CD14-positive monocyte (primary cell): ENCODE measurements around the gene PAK5. TPM values are rescaled to one million over a fixed set of nuclear protein-coding genes. Genes with fewer than 3 reads are reported as not detected.

ENCODE experiments used
- DNase-seq, 3 donors: peaks; one replicate each; pipeline ENCODE4 v3.0.0-alpha.2; 2011 to 2022
- H2AFZ ChIP-seq: 2 replicates; pipeline ENCODE4 v1.6.0; 2012; ENCODE audit warnings: mild to moderate bottlenecking, low read depth, low read length, inconsistent platforms; ENCODE audit not compliant: insufficient read depth, poor library complexity, severe bottlenecking
- H3K27ac ChIP-seq, 2 donors: 1 replicate in 1 of 2; 2 replicates in 1 of 2; pipeline ENCODE4 v1.5.1; 2012 to 2013; ENCODE audit warnings: low read length in 2 of 2, control low read depth in 1 of 2, inconsistent platforms in 1 of 2, low read depth in 1 of 2, mild to moderate bottlenecking in 1 of 2
- H3K27me3 ChIP-seq, 2 donors: one replicate each; pipeline versions ENCODE4 v1.6.0 to v1.6.1; 2011 to 2013; ENCODE audit warnings: low read length in 2 of 2; ENCODE audit not compliant: control insufficient read depth in 2 of 2, insufficient read depth in 2 of 2
- H3K36me3 ChIP-seq, 2 donors: replicated peaks in 1 of 2; 1 replicate in 1 of 2; 2 replicates in 1 of 2; pipeline versions ENCODE4 v1.5.1 to v1.6.1; 2012 to 2013; ENCODE audit warnings: low read length in 2 of 2, control low read depth in 1 of 2, inconsistent platforms in 1 of 2, mild to moderate bottlenecking in 1 of 2; ENCODE audit not compliant: insufficient read depth in 2 of 2, control insufficient read depth in 1 of 2
- H3K4me1 ChIP-seq, 2 donors: 1 replicate in 1 of 2; 2 replicates in 1 of 2; pipeline versions ENCODE4 v1.5.1 to v1.6.1; 2012 to 2013; ENCODE audit warnings: low read length in 2 of 2, control low read depth in 1 of 2, inconsistent platforms in 1 of 2, mild to moderate bottlenecking in 1 of 2, moderate library complexity in 1 of 2; ENCODE audit not compliant: insufficient read depth in 2 of 2, control insufficient read depth in 1 of 2
- H3K4me2 ChIP-seq: replicated peaks from 2 replicates; pipeline ENCODE3; 2012; ENCODE audit warnings: low read length, moderate library complexity, mild to moderate bottlenecking; ENCODE audit not compliant: poor library complexity, severe bottlenecking; ENCODE audit errors: extremely low read depth
- H3K4me3 ChIP-seq, 3 experiments: fragments of 200-600 bp in 1 of 3; sonication (generic) in 1 of 3; replicated peaks in 1 of 3; 1 replicate in 2 of 3; 2 replicates in 1 of 3; pipeline ENCODE4 v1.5.1; 2011 to 2013; ENCODE audit warnings: low read length in 3 of 3, mild to moderate bottlenecking in 3 of 3, control low read depth in 2 of 3, low read depth in 2 of 3, inconsistent platforms in 1 of 3, moderate library complexity in 1 of 3
- H3K79me2 ChIP-seq: 2 replicates; pipeline ENCODE4 v1.6.0; 2012; ENCODE audit warnings: mild to moderate bottlenecking, control low read depth, inconsistent platforms, low read length, moderate library complexity; ENCODE audit not compliant: insufficient read depth
- H3K9ac ChIP-seq: 2 replicates; pipeline ENCODE4 v1.6.0; 2017; ENCODE audit warnings: low read length, mild to moderate bottlenecking; ENCODE audit not compliant: insufficient read depth, poor library complexity, severe bottlenecking
- H3K9me3 ChIP-seq, 2 donors: replicated peaks in 1 of 2; 1 replicate in 1 of 2; 2 replicates in 1 of 2; pipeline versions ENCODE4 v1.5.1 to v1.6.1; 2012 to 2013; ENCODE audit warnings: low read length in 2 of 2, control low read depth in 1 of 2; ENCODE audit not compliant: control insufficient read depth in 1 of 2, insufficient read depth in 1 of 2
- H4K20me1 ChIP-seq: 2 replicates; pipeline ENCODE4 v1.6.0; 2012; ENCODE audit warnings: mild to moderate bottlenecking, low read length, control low read depth, moderate library complexity; ENCODE audit not compliant: insufficient read depth
- H3K27ac Mint-ChIP-seq, 7 donors: one replicate each; pipeline ENCODE4 v1.8.0; 2020; ENCODE audit warnings: mild to moderate bottlenecking in 7 of 7, mixed read lengths in 7 of 7, moderate library complexity in 6 of 7, inconsistent platforms in 2 of 7
- H3K27me3 Mint-ChIP-seq, 3 donors: one replicate each; pipeline ENCODE4 v1.8.0; 2021 to 2022; ENCODE audit warnings: low read depth in 3 of 3, mild to moderate bottlenecking in 3 of 3, mixed read lengths in 3 of 3, moderate library complexity in 3 of 3, inconsistent platforms in 1 of 3
- H3K36me3 Mint-ChIP-seq, 2 donors: one replicate each; pipeline ENCODE4 v1.8.0; 2020; ENCODE audit warnings: mixed read lengths in 2 of 2, inconsistent platforms in 1 of 2, mild to moderate bottlenecking in 1 of 2
- H3K4me1 Mint-ChIP-seq: one replicate; pipeline ENCODE4 v1.8.0; 2020; ENCODE audit warnings: mild to moderate bottlenecking, mixed read lengths
- H3K4me3 Mint-ChIP-seq, 2 donors: one replicate each; pipeline ENCODE4 v1.8.0; 2020; ENCODE audit warnings: mild to moderate bottlenecking in 2 of 2, mixed read lengths in 2 of 2, moderate library complexity in 1 of 2
- H3K9me3 Mint-ChIP-seq, 7 donors: one replicate each; pipeline ENCODE4 v1.8.0; 2020 to 2022; ENCODE audit warnings: mixed read lengths in 7 of 7, mild to moderate bottlenecking in 6 of 7, moderate library complexity in 6 of 7, inconsistent platforms in 2 of 7
- WGBS: methylation state at CpG from one replicate; pipeline ENCODE4 v1.1.5; 2013; ENCODE audit warnings: missing lambda C conversion rate; ENCODE audit not compliant: insufficient coverage; 5-methylcytosine and 5-hydroxymethylcytosine counted together
- intact Hi-C, 2 donors: fragments of 100-400 bp; cut with micrococcal nuclease; formaldehyde crosslinking; loops; one replicate each; pipeline versions ENCODE4 v1.15.0 to v1.15.1; 2023
- polyA plus RNA-seq, 3 donors: library from polyadenylated mRNA; depleted of rRNA in 1 of 3; unstranded in 2 of 3; stranded (reverse) in 1 of 3; fragments of 300-500 nt in 2 of 3; fragments of >200 nt in 1 of 3; fragmentation: Illumina TruSeq in 2 of 3; gene quantifications; 1 replicate in 2 of 3; 2 replicates in 1 of 3; pipeline ENCODE4 v1.2.3, GENCODE V29; 2012 to 2021
- TF ChIP-seq, protein P1 (sequence below): fragments of 200-600 bp; IDR thresholded peaks from one replicate; pipeline ENCODE4 v1.8.0; 2022; ENCODE audit warnings: antibody characterized with exemption, mild to moderate bottlenecking

PAK5 gene
- polyA plus RNA-seq, 3 donors: not detected

- H3K9me3 Mint-ChIP-seq: peaks cover 0 to 3% (median 2%) of the 10 kb centered on the region in 7 donors
- H3K27ac Mint-ChIP-seq: peak overlapping the region in 1 of 7 donors; percentile 77
- Histone ChIP-seq H3K4me3 (no peak overlapping the region), H3K27me3 (no peaks in the 10 kb centered on the region), H3K4me1 (peaks cover 23 to 50% of the 10 kb centered on the region in 2 donors), H3K9ac (no peak overlapping the region), H3K9me3 (no peaks in the 10 kb centered on the region), H3K36me3 (no peaks in the 10 kb centered on the region), H3K79me2 (no peaks in the 10 kb centered on the region), H3K4me2 (no peak overlapping the region), H4K20me1 (no peaks in the 10 kb centered on the region), H3K27ac (no peak overlapping the region), H2AFZ (no peak overlapping the region)
- peaks cover 3 to 4% (median 3%) of the 10 kb centered on the region in 3 donors for H3K27me3 Mint-ChIP-seq
- intact Hi-C loops: no loop called here
- no peak for DNase-seq
- no peak overlapping the region for H3K4me3 Mint-ChIP-seq
- peaks cover 0 to 3% of the 10 kb centered on the region in 2 donors for H3K36me3 Mint-ChIP-seq
- WGBS: 100% methylated on average over 3 of the region's 3 CpGs
- TF ChIP-seq, protein P1, sequence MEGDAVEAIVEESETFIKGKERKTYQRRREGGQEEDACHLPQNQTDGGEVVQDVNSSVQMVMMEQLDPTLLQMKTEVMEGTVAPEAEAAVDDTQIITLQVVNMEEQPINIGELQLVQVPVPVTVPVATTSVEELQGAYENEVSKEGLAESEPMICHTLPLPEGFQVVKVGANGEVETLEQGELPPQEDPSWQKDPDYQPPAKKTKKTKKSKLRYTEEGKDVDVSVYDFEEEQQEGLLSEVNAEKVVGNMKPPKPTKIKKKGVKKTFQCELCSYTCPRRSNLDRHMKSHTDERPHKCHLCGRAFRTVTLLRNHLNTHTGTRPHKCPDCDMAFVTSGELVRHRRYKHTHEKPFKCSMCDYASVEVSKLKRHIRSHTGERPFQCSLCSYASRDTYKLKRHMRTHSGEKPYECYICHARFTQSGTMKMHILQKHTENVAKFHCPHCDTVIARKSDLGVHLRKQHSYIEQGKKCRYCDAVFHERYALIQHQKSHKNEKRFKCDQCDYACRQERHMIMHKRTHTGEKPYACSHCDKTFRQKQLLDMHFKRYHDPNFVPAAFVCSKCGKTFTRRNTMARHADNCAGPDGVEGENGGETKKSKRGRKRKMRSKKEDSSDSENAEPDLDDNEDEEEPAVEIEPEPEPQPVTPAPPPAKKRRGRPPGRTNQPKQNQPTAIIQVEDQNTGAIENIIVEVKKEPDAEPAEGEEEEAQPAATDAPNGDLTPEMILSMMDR: no peak
- peaks cover 39% of the 10 kb centered on the region for H3K4me1 Mint-ChIP-seq
Observed at GRCh38 chr20:9490161-9490560, 348.7 kb downstream of the PAK5 start.

- DNase-seq: no peak
- Mint-ChIP-seq H3K9me3 (peaks cover 0 to 2% (median 0%) of the 10 kb centered on the region in 7 donors), H3K36me3 (no peaks in the 10 kb centered on the region), H3K27me3 (peaks cover 2 to 4% (median 2%) of the 10 kb centered on the region in 3 donors), H3K4me1 (peaks cover 50% of the 10 kb centered on the region), H3K27ac (no peak overlapping the region), H3K4me3 (no peak overlapping the region)
- Histone ChIP-seq H4K20me1 (no peaks in the 10 kb centered on the region), H3K4me2 (no peak overlapping the region), H3K27me3 (no peaks in the 10 kb centered on the region), H3K9ac (no peak overlapping the region), H3K9me3 (no peaks in the 10 kb centered on the region), H3K79me2 (no peaks in the 10 kb centered on the region), H3K4me3 (peak overlapping the region in 1 of 3 experiments; percentile 19), H3K27ac (no peak overlapping the region), H2AFZ (no peak overlapping the region), H3K4me1 (peaks cover 31 to 59% of the 10 kb centered on the region in 2 donors), H3K36me3 (no peaks in the 10 kb centered on the region)
- WGBS: no CpG with 5 or more reads among the region's 2 CpGs
- TF ChIP-seq, protein P1: no peak
- intact Hi-C loops: no loop called here
Observed at GRCh38 chr20:9488063-9488462, 350.8 kb downstream of the PAK5 start.

Other genes with a start within 250 kb of the PAK5 start
- under 1 TPM; 0.03 to 0.15 (median 0.10) TPM for gene ANKEF1, start 195.9 kb upstream of the PAK5 start, polyA plus RNA-seq